Articular chondrocyte of knee joint (primary cell): Measurements from ENCODE around the gene BMP8B. TPM values are rescaled to one million over a fixed set of nuclear protein-coding genes. Genes with fewer than 3 reads are reported as not detected.

Experiments
- small RNA-seq: library from RNA; depleted of rRNA; stranded (forward); fragments of <200 nt; gene quantifications from one replicate; pipeline ENCODE3, GENCODE V24; 2012
- total RNA-seq: library from RNA; depleted of rRNA; stranded (reverse); fragments of >200 nt; gene quantifications from 2 replicates; pipeline ENCODE4 v1.2.3, GENCODE V29; 2012

BMP8B gene, protein sequence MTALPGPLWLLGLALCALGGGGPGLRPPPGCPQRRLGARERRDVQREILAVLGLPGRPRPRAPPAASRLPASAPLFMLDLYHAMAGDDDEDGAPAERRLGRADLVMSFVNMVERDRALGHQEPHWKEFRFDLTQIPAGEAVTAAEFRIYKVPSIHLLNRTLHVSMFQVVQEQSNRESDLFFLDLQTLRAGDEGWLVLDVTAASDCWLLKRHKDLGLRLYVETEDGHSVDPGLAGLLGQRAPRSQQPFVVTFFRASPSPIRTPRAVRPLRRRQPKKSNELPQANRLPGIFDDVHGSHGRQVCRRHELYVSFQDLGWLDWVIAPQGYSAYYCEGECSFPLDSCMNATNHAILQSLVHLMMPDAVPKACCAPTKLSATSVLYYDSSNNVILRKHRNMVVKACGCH
- under 0.01 TPM in 1 of 2 replicates, not detected in the other for total RNA-seq

DNA sequence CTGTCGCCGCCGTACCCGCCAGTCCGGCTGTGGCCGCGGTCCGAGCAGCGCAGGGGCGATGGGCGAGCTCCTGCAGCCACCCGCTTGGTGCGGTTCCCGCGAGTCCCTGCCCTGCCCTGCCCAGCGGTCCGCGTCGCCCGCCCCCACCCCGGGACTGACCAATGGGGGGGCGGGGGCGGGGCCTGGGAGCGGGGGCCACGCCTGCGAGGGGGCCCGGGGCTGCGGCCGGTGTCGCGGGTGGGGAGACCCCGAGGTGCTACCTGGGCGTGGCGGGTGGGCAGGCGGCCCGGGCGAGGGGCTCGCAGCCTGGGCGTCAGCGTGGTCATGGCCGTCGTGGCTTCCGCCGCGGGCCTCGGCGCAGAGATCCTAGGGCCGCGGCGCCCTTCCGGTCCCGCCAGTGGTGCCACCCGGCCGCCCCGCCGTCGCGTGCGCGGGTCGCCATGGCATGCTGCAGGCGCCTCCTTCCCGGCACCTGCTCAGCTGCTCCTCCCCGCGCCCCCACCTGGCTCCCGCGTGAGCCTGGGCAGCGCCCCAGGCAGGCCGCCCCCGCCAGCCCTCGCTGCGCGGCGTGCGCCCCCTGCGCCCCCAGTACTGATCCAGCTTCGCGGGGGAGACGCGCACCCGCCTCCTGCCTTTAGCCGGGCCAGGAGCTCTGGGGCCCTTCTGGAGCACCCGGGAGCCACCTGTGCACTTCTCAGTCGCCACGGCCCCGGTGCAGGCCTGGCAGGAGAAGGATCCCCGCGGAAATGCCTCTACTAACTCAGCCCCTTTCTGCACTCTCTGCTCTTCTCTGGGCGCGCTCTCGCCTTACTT lies at the start of gene BMP8B:
Gene BMP8B (minus strand): TSS at position 108 of the 813 bp plus-strand sequence. CDS start 380 bp downstream, outside the sequence.

DNA sequence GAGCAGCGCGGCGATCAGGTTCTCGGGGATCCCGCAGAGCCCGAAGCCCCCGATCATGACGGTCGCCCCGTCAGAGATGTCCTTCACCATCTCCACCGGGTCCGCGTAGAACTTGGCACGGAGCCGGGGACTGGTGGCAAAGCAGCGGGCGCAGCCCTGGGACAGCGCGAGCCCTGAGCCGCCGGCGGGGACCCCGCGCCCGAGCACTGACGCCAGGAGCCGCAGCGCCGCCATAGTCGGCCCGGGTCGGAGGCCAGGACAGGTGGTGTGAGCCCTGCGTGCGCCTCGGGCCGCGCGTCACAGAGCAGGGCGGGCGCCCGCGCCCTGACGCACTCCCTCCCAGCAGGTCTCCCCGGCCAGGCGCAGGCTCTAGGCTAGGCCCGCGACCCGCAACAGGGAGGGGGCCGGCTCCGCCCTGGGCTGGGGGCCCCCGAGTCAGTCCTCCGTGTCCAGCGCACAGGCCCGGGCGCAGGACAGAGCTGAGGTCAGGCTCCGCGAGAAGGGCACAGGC lies 17.6 kb downstream of the BMP8B start, which contains the start of gene OXCT2:
Gene OXCT2 (minus strand): TSS at position 327 of the 511 bp plus-strand sequence. CDS start 93 bp downstream, at position 234.

DNA sequence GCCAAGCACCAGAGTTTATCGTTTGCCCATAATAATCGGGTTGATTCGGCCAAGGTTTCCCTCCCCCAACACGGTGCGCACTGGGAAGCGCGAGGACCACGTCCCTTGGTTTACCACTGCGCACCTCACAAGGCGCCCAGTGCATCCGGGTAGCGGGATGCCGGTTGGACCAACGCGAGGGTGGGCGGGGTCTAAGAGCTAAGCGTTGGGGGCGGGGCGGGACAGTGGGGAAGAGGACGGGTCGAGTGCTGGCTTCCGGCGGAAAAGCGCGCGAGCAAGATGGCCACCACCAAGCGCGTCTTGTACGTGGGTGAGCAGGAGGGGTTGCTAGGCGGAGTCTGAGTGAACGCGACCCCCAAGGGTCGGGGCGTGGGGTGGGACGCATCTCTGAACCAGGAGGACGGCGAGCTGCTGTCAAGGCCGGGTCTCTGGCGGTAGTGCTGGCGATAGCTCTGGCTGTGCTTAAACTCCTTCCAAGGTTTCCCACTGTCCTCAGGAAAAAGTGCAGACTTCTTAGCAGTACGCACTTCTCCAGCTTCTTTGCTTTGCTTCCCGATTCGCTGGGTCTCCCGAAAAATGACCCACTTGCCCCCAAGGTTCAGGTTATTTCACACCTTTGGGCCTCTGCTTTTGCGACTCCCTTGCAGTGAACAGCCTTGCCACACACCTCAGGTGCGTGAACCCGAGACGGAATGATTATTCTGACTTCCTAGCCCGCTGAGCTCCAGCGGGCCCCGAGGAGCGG lies 49.9 kb downstream of the BMP8B start, which contains the start of gene PPIE:
Gene PPIE (plus strand): TSS at position 261 of the 745 bp plus-strand sequence. CDS start 19 bp downstream, at position 280.

Small RNAs within 50 kb of the gene (small RNA-seq; reads per million reads assigned to genes)
- gene AL033527.1 (not detected), gene RNU7-121P (not detected)

Other genes with a start within 250 kb of the BMP8B start
- gene PABPC4, start 212.1 kb downstream of the BMP8B start, total RNA-seq: 156 and 172 TPM in 2 replicates
- under 0.01 TPM in 1 of 2 replicates, not detected in the other for gene HEYL, start 149.2 kb downstream of the BMP8B start, total RNA-seq
- gene NT5C1A, start 116.8 kb downstream of the BMP8B start, total RNA-seq: not detected in 2 replicates
- gene HPCAL4, start 97.4 kb downstream of the BMP8B start, total RNA-seq: not detected in 2 replicates
- gene PPIE, start 50.0 kb downstream of the BMP8B start, total RNA-seq: 33.7 and 33.8 TPM in 2 replicates
- 2.2 and 3.4 TPM in 2 replicates for gene OXCT2, start 17.5 kb downstream of the BMP8B start, total RNA-seq
- gene TRIT1, start 94.6 kb upstream of the BMP8B start, total RNA-seq: 26.5 and 26.9 TPM in 2 replicates
- gene MYCL, start 113.1 kb upstream of the BMP8B start, total RNA-seq: 0.22 and 0.65 TPM in 2 replicates
- gene MFSD2A, start 166.3 kb upstream of the BMP8B start, total RNA-seq: 2.1 and 2.4 TPM in 2 replicates